Activated CD8-positive, alpha-beta T cell treated with anti-CD3 and anti-CD28 coated beads for 36 hours (primary cell): ENCODE measurements around the gene GAREM1. TPM values are rescaled to one million over a fixed set of nuclear protein-coding genes. Genes with fewer than 3 reads are reported as not detected.

Experiments
- ATAC-seq: fragments of 200-7000 bp; cut with Tn5 transposase; one replicate; pipeline ENCODE4 v1.10.0; 2021; ENCODE audit warnings: mild to moderate bottlenecking, moderate library complexity
- CTCF ChIA-PET: fragments of 350-600 bp; sonication (Branson Sonifier 250); formaldehyde crosslinking; loops from one replicate; lab custom pipeline; 2021; ENCODE audit warnings: antibody characterized with exemption; lab: Charles Lee
- POLR2A ChIA-PET: fragments of 350-600 bp; sonication (Branson Sonifier 250); formaldehyde crosslinking; loops from one replicate; lab custom pipeline; 2021; ENCODE audit warnings: antibody characterized with exemption; lab: Charles Lee
- DNase-seq: peaks from one replicate; pipeline ENCODE4 v3.0.0-alpha.2; 2020
- H3K27ac Mint-ChIP-seq: one replicate; pipeline ENCODE4 v1.8.0; 2021; ENCODE audit warnings: mild to moderate bottlenecking, mixed read lengths
- H3K27me3 Mint-ChIP-seq: one replicate; pipeline ENCODE4 v1.8.0; 2021; ENCODE audit warnings: mixed read lengths
- H3K36me3 Mint-ChIP-seq: one replicate; pipeline ENCODE4 v1.8.0; 2021; ENCODE audit warnings: low read depth, mixed read lengths
- H3K4me1 Mint-ChIP-seq: one replicate; pipeline ENCODE4 v1.8.0; 2021; ENCODE audit warnings: low read depth, mixed read lengths
- H3K4me3 Mint-ChIP-seq: one replicate; pipeline ENCODE4 v1.8.0; 2021; ENCODE audit warnings: mild to moderate bottlenecking, moderate library complexity, mixed read lengths
- H3K9me3 Mint-ChIP-seq: one replicate; pipeline ENCODE4 v1.8.0; 2021; ENCODE audit warnings: mixed read lengths
- CTCF ChIP-seq: fragments of 200-600 bp; IDR thresholded peaks from one replicate; pipeline ENCODE4 v1.8.0; 2022; ENCODE audit warnings: antibody characterized with exemption, mild to moderate bottlenecking
- intact Hi-C: fragments of 100-400 bp; cut with micrococcal nuclease; formaldehyde crosslinking; loops from one replicate; pipeline ENCODE4 v1.10.0; 2022
- total RNA-seq, 2 experiments: library from RNA; stranded (reverse); gene quantifications; one replicate each; pipeline ENCODE4 v1.2.3, GENCODE V29; 2021

GAREM1 gene
- total RNA-seq, 2 experiments from 2014 or later: not detected

DNA sequence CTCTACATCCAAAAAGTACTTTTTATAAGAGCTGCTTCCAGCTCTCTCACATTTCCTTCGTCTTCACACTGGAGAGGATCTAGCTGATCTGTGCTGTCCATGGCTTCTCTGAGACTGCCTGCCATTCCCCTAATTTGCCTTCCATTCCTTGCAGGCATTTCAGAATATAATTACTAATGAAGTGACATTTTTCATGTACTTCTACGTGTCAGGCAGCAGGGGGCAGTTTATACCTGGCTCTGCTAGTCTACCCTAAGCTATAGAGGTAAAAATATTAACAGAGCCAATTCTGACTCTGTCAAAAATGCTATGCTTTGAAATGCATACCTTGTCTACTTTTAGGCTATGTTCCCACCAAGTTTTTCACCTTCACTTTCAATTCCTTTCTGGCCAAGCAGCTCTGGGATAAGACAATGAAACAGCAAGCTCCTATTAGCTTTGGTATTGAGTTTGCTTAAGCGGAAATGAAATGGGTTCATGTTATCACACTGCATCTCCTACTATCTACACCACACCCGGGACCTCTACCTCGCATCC, 198.9 kb downstream of the GAREM1 start:
- Mint-ChIP-seq H3K27me3 (peaks cover 5% of the 10 kb centered on the region), H3K9me3 (no peaks in the 10 kb centered on the region), H3K36me3 (no peaks in the 10 kb centered on the region), H3K4me3 (no peak overlapping the region), H3K4me1 (no peaks in the 10 kb centered on the region), H3K27ac (no peak overlapping the region)
- ATAC-seq: peak; percentile 47
- peak; percentile 4 for DNase-seq
- POLR2A ChIA-PET: no interaction called here
- intact Hi-C loops: loop anchor here (5.0 to 10.0 kb wide), 3 partner anchors 117 to 281 kb away; no protein-coding TSS in a partner anchor
- CTCF ChIA-PET: interaction anchor here (0.8 to 4.1 kb wide), 27 partner anchors 8 to 290 kb away, joined by 3 to 31 read pairs (median 5); partner anchors contain the start of gene GAREM1
- TF ChIP-seq CTCF: peak; percentile 52

DNA sequence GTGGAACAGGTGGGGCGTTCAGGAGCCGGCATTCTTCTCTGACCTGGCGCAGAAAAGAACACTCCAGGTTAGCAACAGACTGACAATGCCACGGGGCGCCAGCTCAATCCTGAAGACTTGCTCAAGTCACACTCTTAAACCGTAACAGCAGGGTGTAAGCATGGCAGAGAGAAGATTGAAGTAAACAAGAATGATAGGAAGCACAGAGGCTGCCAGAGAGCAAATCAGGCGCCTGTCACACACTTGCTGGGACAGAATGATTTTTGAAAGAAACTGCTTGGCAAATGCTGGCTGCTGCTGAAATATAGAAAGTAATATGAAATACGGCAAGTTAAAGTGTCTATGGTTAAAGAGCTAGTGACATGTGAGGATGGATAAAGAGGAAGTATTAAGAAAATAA, 200.3 kb downstream of the GAREM1 start:
- peaks cover 3% of the 10 kb centered on the region for H3K27me3 Mint-ChIP-seq
- H3K4me3 Mint-ChIP-seq: no peak overlapping the region
- H3K27ac Mint-ChIP-seq: no peak overlapping the region
- POLR2A ChIA-PET: no interaction called here
- DNase-seq (no peak), ATAC-seq (no peak)
- intact Hi-C loops: loop anchor here (5.0 to 10.0 kb wide), 3 partner anchors 116 to 282 kb away; no protein-coding TSS in a partner anchor
- H3K36me3 Mint-ChIP-seq: no peaks in the 10 kb centered on the region
- no peaks in the 10 kb centered on the region for H3K9me3 Mint-ChIP-seq
- no peaks in the 10 kb centered on the region for H3K4me1 Mint-ChIP-seq
- CTCF ChIA-PET: interaction anchor here (1.1 to 3.4 kb wide), 6 partner anchors 9 to 279 kb away, joined by 3 to 24 read pairs (median 11); no protein-coding TSS in a partner anchor
- no peak for TF ChIP-seq CTCF

- DNase-seq (no peak), ATAC-seq (no peak)
- H3K27me3 Mint-ChIP-seq: peaks cover 3% of the 10 kb centered on the region
- no peaks in the 10 kb centered on the region for H3K36me3 Mint-ChIP-seq
- ChIA-PET POLR2A (no interaction called here), CTCF (interaction anchor here (0.9 kb wide), 1 partner anchor 204 kb away, joined by 3 read pairs; no protein-coding TSS in a partner anchor)
- no peak overlapping the region for H3K27ac Mint-ChIP-seq
- intact Hi-C loops: no loop called here
- no peaks in the 10 kb centered on the region for H3K4me1 Mint-ChIP-seq
- no peak for TF ChIP-seq CTCF
- H3K9me3 Mint-ChIP-seq: no peaks in the 10 kb centered on the region
- no peak overlapping the region for H3K4me3 Mint-ChIP-seq
Observed at GRCh38 chr18:32267463-32267862, 203.2 kb downstream of the GAREM1 start.

- H3K36me3 Mint-ChIP-seq: no peaks in the 10 kb centered on the region
- H3K27me3 Mint-ChIP-seq: peaks cover 7% of the 10 kb centered on the region
- ATAC-seq (no peak), DNase-seq (no peak)
- POLR2A ChIA-PET: no interaction called here
- no peak for TF ChIP-seq CTCF
- H3K27ac Mint-ChIP-seq: no peak overlapping the region
- CTCF ChIA-PET: interaction anchor here (1.1 kb wide), 1 partner anchor 25 kb away, joined by 3 read pairs; no protein-coding TSS in a partner anchor
- H3K4me3 Mint-ChIP-seq: no peak overlapping the region
- no peaks in the 10 kb centered on the region for H3K4me1 Mint-ChIP-seq
- intact Hi-C loops: no loop called here
- no peaks in the 10 kb centered on the region for H3K9me3 Mint-ChIP-seq
Observed at GRCh38 chr18:32264401-32264800, 206.3 kb downstream of the GAREM1 start.

GRCh38 chr18:32262092-32262491, 208.6 kb downstream of the GAREM1 start:
- Mint-ChIP-seq H3K9me3 (no peaks in the 10 kb centered on the region), H3K4me1 (no peaks in the 10 kb centered on the region), H3K27ac (no peak overlapping the region), H3K27me3 (peaks cover 9% of the 10 kb centered on the region), H3K4me3 (no peak overlapping the region), H3K36me3 (no peaks in the 10 kb centered on the region)
- ChIA-PET POLR2A (no interaction called here), CTCF (interaction anchor here (1.3 to 3.7 kb wide), 2 partner anchors 9 to 290 kb away, joined by 3 to 15 read pairs; no protein-coding TSS in a partner anchor)
- intact Hi-C loops: no loop called here
- TF ChIP-seq CTCF: no peak
- DNase-seq (no peak), ATAC-seq (no peak)
